ENCODE data around the gene DPH3. TPM values are rescaled to one million over a fixed set of nuclear protein-coding genes. Genes with fewer than 3 reads are reported as not detected.
A peak's percentile ranks its signal among the peaks of the same experiment; 100 is the strongest.

Gene DPH3
- total and polyA plus RNA-seq, 9 of the 15 experiments (the other 6 are each of a cell fraction or from before 2014, with no cell fraction given) = 15.9 to 131 (median 38.7) TPM

DNA sequence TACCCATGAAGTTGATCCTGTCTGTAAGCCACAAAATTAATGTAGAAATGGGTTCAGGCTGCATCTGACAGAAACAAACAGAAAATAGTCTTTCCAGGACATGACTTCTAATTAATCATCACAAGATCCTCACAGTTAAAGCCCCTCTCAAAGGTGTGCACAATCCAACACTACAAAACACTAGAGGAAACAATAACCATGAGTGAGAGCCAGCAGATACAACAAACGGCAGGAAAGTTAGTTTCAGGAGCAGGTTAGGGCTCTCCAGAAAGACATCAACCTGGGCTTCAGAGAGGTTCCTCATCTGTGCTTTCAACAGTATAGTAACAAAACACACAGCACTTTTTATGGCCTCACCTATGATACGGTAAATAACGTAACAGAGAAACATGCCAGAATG, 42.8 kb downstream of the DPH3 start:
- no peak for FAIRE-seq
- ATAC-seq = no peak
- intact Hi-C loops (cut with micrococcal nuclease) (no loop called here), in situ Hi-C loops (cut with MboI) (no loop called here)
- no peaks in the 10 kb centered on the region for H3K36me3 ChIP-seq (ENCODE audit: control insufficient read depth, insufficient read depth, low read length)
- no TSS peak for BruUV-seq (replicated peaks)
- no peaks in the 10 kb centered on the region for H3K9me1 ChIP-seq (ENCODE audit: control insufficient read depth, insufficient read depth, low read length)
- H3K9me3 ChIP-seq (replicated peaks; ENCODE audit: control insufficient read depth, insufficient read depth, low read depth, low read length) = no peaks in the 10 kb centered on the region
- H3K4me2 ChIP-seq (ENCODE audit: insufficient read depth, low read length) = no peak overlapping the region
- H3K9ac ChIP-seq (ENCODE audit: insufficient read depth in 1 of 2, low read depth in 2 of 2, low read length in 2 of 2) = no peak overlapping the region
- CTCF ChIA-PET (ENCODE audit: low intra/inter-chr PET ratio) = no interaction called here
- H4K20me1 ChIP-seq (replicated peaks; ENCODE audit: control insufficient read depth, insufficient read depth, low read length) = no peaks in the 10 kb centered on the region
- 0% methylated on average over 3 of the region's 3 CpGs for WGBS (ENCODE audit: insufficient coverage, low coverage, missing lambda C conversion rate)
- DNase-seq (ENCODE audit: extremely low read depth in 1 of 4, low spot score in 3 of 4) = no peak
- TF ChIP-seq RBM15 (IDR thresholded peaks at IDR 0.05; ENCODE audit: insufficient read depth, low read length) (no peak), ZNF41 (CRISPR knock-in tag; conservative IDR thresholded peaks at IDR 0.05) (peak; percentile 96), CREB1 (IDR thresholded peaks at IDR 0.05) (no peak), CREB1 (CRISPR knock-in tag; IDR thresholded peaks at IDR 0.05) (no peak)
- TF ChIP-seq, protein P1, sequence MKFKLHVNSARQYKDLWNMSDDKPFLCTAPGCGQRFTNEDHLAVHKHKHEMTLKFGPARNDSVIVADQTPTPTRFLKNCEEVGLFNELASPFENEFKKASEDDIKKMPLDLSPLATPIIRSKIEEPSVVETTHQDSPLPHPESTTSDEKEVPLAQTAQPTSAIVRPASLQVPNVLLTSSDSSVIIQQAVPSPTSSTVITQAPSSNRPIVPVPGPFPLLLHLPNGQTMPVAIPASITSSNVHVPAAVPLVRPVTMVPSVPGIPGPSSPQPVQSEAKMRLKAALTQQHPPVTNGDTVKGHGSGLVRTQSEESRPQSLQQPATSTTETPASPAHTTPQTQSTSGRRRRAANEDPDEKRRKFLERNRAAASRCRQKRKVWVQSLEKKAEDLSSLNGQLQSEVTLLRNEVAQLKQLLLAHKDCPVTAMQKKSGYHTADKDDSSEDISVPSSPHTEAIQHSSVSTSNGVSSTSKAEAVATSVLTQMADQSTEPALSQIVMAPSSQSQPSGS (CRISPR knock-in tag; IDR thresholded peaks at IDR 0.05) = no peak
- H3K4me1 ChIP-seq (replicated peaks in 1 of 2; ENCODE audit: control insufficient read depth in 2 of 2, insufficient read depth in 2 of 2, low read length in 2 of 2) = no peaks in the 10 kb centered on the region
- POLR2A ChIA-PET = interaction anchor here (0.8 kb wide), 1 partner anchor 18 kb away, joined by 3 read pairs; no protein-coding TSS in a partner anchor
- peaks cover 2 to 23% of the 10 kb centered on the region in 2 experiments for H3K27me3 ChIP-seq (ENCODE audit: control insufficient read depth in 2 of 2, insufficient read depth in 2 of 2, low read length in 2 of 2)
- no peak overlapping the region for H3K27ac ChIP-seq (ENCODE audit: extremely low read depth, low read depth, low read length)
- H2AFZ ChIP-seq (ENCODE audit: low read depth, low read length) = no peak overlapping the region
- H3K79me2 ChIP-seq (ENCODE audit: control insufficient read depth, insufficient read depth, low read length) = no peaks in the 10 kb centered on the region
- no peak overlapping the region for H3K4me3 ChIP-seq

GRCh38 chr3:16219777-16220176, 45.0 kb downstream of the DPH3 start:
- no peak overlapping the region for H2AFZ ChIP-seq (ENCODE audit: low read depth, low read length)
- FAIRE-seq (no peak), ATAC-seq (no peak), DNase-seq (ENCODE audit: extremely low read depth in 1 of 4, low spot score in 3 of 4) (no peak)
- 0% methylated on average over 3 of the region's 3 CpGs for WGBS (ENCODE audit: insufficient coverage, low coverage, missing lambda C conversion rate)
- intact Hi-C loops (cut with micrococcal nuclease) = no loop called here
- H3K79me2 ChIP-seq (ENCODE audit: control insufficient read depth, insufficient read depth, low read length) = no peaks in the 10 kb centered on the region
- H3K4me3 ChIP-seq = no peak overlapping the region
- no peaks in the 10 kb centered on the region for H3K9me1 ChIP-seq (ENCODE audit: control insufficient read depth, insufficient read depth, low read length)
- POLR2A ChIA-PET = no interaction called here
- H3K27me3 ChIP-seq (ENCODE audit: control insufficient read depth in 2 of 2, insufficient read depth in 2 of 2, low read length in 2 of 2) = peaks cover 2 to 28% of the 10 kb centered on the region in 2 experiments
- H3K9me3 ChIP-seq (replicated peaks; ENCODE audit: control insufficient read depth, insufficient read depth, low read depth, low read length) = no peaks in the 10 kb centered on the region
- CTCF ChIA-PET (ENCODE audit: low intra/inter-chr PET ratio) = no interaction called here
- no peak overlapping the region for H3K4me2 ChIP-seq (ENCODE audit: insufficient read depth, low read length)
- H3K4me1 ChIP-seq (replicated peaks in 1 of 2; ENCODE audit: control insufficient read depth in 2 of 2, insufficient read depth in 2 of 2, low read length in 2 of 2) = no peaks in the 10 kb centered on the region
- no peaks in the 10 kb centered on the region for H3K36me3 ChIP-seq (ENCODE audit: control insufficient read depth, insufficient read depth, low read length)
- no peaks in the 10 kb centered on the region for H4K20me1 ChIP-seq (replicated peaks; ENCODE audit: control insufficient read depth, insufficient read depth, low read length)
- in situ Hi-C loops (cut with MboI) = no loop called here
- H3K9ac ChIP-seq (ENCODE audit: insufficient read depth in 1 of 2, low read depth in 2 of 2, low read length in 2 of 2) = no peak overlapping the region
- H3K27ac ChIP-seq (ENCODE audit: extremely low read depth, low read depth, low read length) = no peak overlapping the region
- BruUV-seq (replicated peaks) = no TSS peak
- TF ChIP-seq FOXA3 (CRISPR knock-in tag; conservative IDR thresholded peaks at IDR 0.05 in 1 of 2, IDR thresholded peaks at IDR 0.05 in 1 of 2) = no peak
- TF ChIP-seq HDAC1 (IDR thresholded peaks at IDR 0.05) = no peak
- TF ChIP-seq NFATC3 (IDR thresholded peaks at IDR 0.05) = no peak
- no peak for TF ChIP-seq CEBPG (CRISPR knock-in tag; IDR thresholded peaks at IDR 0.05)
- no peak for TF ChIP-seq CEBPG (tag; conservative IDR thresholded peaks at IDR 0.05 in 1 of 2, IDR thresholded peaks at IDR 0.05 in 1 of 2)
- no peak for TF ChIP-seq ETV1 (tag; conservative IDR thresholded peaks at IDR 0.05; ENCODE audit: low read depth)
- TF ChIP-seq, protein P2, sequence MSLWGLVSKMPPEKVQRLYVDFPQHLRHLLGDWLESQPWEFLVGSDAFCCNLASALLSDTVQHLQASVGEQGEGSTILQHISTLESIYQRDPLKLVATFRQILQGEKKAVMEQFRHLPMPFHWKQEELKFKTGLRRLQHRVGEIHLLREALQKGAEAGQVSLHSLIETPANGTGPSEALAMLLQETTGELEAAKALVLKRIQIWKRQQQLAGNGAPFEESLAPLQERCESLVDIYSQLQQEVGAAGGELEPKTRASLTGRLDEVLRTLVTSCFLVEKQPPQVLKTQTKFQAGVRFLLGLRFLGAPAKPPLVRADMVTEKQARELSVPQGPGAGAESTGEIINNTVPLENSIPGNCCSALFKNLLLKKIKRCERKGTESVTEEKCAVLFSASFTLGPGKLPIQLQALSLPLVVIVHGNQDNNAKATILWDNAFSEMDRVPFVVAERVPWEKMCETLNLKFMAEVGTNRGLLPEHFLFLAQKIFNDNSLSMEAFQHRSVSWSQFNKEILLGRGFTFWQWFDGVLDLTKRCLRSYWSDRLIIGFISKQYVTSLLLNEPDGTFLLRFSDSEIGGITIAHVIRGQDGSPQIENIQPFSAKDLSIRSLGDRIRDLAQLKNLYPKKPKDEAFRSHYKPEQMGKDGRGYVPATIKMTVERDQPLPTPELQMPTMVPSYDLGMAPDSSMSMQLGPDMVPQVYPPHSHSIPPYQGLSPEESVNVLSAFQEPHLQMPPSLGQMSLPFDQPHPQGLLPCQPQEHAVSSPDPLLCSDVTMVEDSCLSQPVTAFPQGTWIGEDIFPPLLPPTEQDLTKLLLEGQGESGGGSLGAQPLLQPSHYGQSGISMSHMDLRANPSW (CRISPR knock-in tag; IDR thresholded peaks at IDR 0.05) = no peak

Measured in K562 (cell line).